ENCODE data around the gene EPHA2.

DNA sequence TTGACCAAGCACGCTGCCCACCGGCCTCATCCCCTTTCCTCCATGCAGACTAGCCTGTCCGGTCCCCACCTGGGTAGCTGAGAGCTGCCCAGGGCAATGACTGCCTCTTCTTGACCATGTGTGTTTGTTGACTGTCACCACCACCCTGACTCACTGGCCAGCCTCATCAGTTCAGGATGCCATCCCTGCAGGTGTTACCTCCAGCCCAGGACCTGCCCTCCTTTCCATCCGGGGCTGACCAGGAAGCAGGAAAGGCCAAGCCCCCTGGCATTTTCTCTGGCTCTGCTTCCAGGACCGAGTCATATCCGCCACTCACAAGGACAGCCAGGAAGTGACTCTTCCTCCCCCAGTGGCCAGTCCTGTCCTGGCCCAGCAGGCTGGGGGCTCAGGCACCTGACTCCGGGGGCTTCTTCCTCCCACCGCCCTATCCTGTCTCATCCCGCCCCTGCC lies 17.1 kb downstream of the EPHA2 start:
- TF ChIP-seq, protein P1, sequence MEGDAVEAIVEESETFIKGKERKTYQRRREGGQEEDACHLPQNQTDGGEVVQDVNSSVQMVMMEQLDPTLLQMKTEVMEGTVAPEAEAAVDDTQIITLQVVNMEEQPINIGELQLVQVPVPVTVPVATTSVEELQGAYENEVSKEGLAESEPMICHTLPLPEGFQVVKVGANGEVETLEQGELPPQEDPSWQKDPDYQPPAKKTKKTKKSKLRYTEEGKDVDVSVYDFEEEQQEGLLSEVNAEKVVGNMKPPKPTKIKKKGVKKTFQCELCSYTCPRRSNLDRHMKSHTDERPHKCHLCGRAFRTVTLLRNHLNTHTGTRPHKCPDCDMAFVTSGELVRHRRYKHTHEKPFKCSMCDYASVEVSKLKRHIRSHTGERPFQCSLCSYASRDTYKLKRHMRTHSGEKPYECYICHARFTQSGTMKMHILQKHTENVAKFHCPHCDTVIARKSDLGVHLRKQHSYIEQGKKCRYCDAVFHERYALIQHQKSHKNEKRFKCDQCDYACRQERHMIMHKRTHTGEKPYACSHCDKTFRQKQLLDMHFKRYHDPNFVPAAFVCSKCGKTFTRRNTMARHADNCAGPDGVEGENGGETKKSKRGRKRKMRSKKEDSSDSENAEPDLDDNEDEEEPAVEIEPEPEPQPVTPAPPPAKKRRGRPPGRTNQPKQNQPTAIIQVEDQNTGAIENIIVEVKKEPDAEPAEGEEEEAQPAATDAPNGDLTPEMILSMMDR (IDR thresholded peaks at IDR 0.05; ENCODE audit: insufficient read depth, low read length, poor library complexity, severe bottlenecking): no peak
- TF ChIP-seq EZH2phosphoT487 (conservative IDR thresholded peaks at IDR 0.05; ENCODE audit: low read length): no peak
